Heart left ventricle (tissue), 16 donors: Measurements from ENCODE around the gene CCNY. TPM values are rescaled to one million over a fixed set of nuclear protein-coding genes. Genes with fewer than 3 reads are reported as not detected.

Experiments used
- ATAC-seq, 4 donors: fragments of 200-7000 bp; cut with Tn5 transposase; one replicate each; pipeline ENCODE4 v1.9.1; 2020 to 2022; ENCODE audit warnings: moderate library complexity in 4 of 4, mild to moderate bottlenecking in 3 of 4, moderate number of reproducible peaks in 1 of 4
- DNase-seq, 5 donors: peaks; one replicate each; pipeline ENCODE4 v3.0.0-alpha.2; 2020
- H3K27ac ChIP-seq, 12 donors: fragments of 200-600 bp; sonication (generic) in 4 of 12; one replicate each; pipeline versions ENCODE4 v1.5.0 to v1.8.0; 2016 to 2022; ENCODE audit warnings: mild to moderate bottlenecking in 2 of 12
- H3K27me3 ChIP-seq, 9 donors: fragments of 200-600 bp; sonication (generic) in 2 of 9; one replicate each; pipeline versions ENCODE4 v1.5.1 to v1.8.0; 2016 to 2022; ENCODE audit warnings: mild to moderate bottlenecking in 3 of 9
- H3K36me3 ChIP-seq, 9 donors: fragments of 200-600 bp; sonication (generic) in 2 of 9; one replicate each; pipeline versions ENCODE4 v1.5.0 to v1.8.0; 2018 to 2022; ENCODE audit warnings: mild to moderate bottlenecking in 2 of 9
- H3K4me1 ChIP-seq, 12 donors: fragments of 200-600 bp; sonication (generic) in 4 of 12; one replicate each; pipeline versions ENCODE4 v1.5.0 to v1.8.0; 2016 to 2022; ENCODE audit warnings: mild to moderate bottlenecking in 3 of 12
- H3K4me3 ChIP-seq, 12 donors: fragments of 200-600 bp; sonication (generic) in 4 of 12; one replicate each; pipeline versions ENCODE4 v1.5.0 to v1.8.0; 2017 to 2022; ENCODE audit warnings: mild to moderate bottlenecking in 9 of 12, moderate library complexity in 4 of 12
- H3K9me3 ChIP-seq, 12 donors: fragments of 200-600 bp; sonication (generic) in 4 of 12; one replicate each; pipeline versions ENCODE4 v1.5.0 to v1.8.0; 2016 to 2022; ENCODE audit warnings: mild to moderate bottlenecking in 1 of 12
- POLR2A ChIP-seq, 2 donors: fragments of 450-650 bp; IDR thresholded peaks; one replicate each; pipeline ENCODE4 v1.6.1; 2017; ENCODE audit warnings: antibody characterized with exemption in 2 of 2, mild to moderate bottlenecking in 2 of 2, moderate library complexity in 2 of 2
- WGBS, 4 donors: extraction: QIAGEN DNeasy Blood & Tissue Kit in 2 of 4; methylation state at CpG; one replicate each; pipeline versions ENCODE4 v1.1.5 to v1.1.7; 2013 to 2018; 5-methylcytosine and 5-hydroxymethylcytosine counted together
- intact Hi-C, 10 donors: fragments of 100-400 bp; cut with DNase I; formaldehyde crosslinking; loops; one replicate each; pipeline versions ENCODE4 v1.11.1 to v1.14.2; 2022
- polyA plus RNA-seq, 2 donors: library from polyadenylated mRNA; stranded (reverse); fragments of 200-250 nt; gene quantifications; one replicate each; pipeline ENCODE4 v1.2.3, GENCODE V29; 2013
- total RNA-seq, 9 donors: library from RNA; depleted of rRNA in 2 of 9; stranded (reverse); fragments of >200 nt in 2 of 9; fragmentation: NEBNext Ultra II Directional in 3 of 9; extraction: Animal tissue kit (Norgen Biotek cat#: 25700) in 3 of 9; gene quantifications; one replicate each; pipeline versions ENCODE4 v1.1.0 to v1.2.4, GENCODE V29; 2016 to 2023
- TF ChIP-seq, protein P1 (sequence below), 12 donors: fragments of 200-600 bp; sonication (generic) in 4 of 12; IDR thresholded peaks; one replicate each; pipeline versions ENCODE4 v1.5.0 to v1.8.0; 2018 to 2022; ENCODE audit warnings: antibody characterized with exemption in 12 of 12, mild to moderate bottlenecking in 5 of 12
- donor health status: ischemic (EF 13 %, LVEDD 7.1; RV severe dilation, severe dysfunction).
- donor health status: healthy with polysubstance abuse.
- donor health status: DM: no; HTN: yes; CAD: no.
- donor health status: DM: no; HTN: no; CAD: no.
- donor health status: ischemic (EF 25% LVEDD 6.9; RV normal size, moderate dysfunction).
- donor health status: ischemic (EF 25% LVEDD 5.7; RV mildly dilated, moderate dysfunction).
- donor health status: healthy.
- donor health status: DM: yes; HTN: yes; CAD: no.
- donor health status: ischemic (EF 35%, LVEDD 5.7; RV mildly dilated, moderate dysfunction).
- donor health status: nonischemic (EF 11% LVEDD 7.7; RV severe dilation, severe dysfunction).
- donor health status: DM: yes; HTN: yes; CAD: no.
- donor health status: PGD.
- donor health status: ischemic (EF 29% LVEDD 5.4; RV normal size, mild dysfunction).
- donor health status: nonischemic (EF 23%, LVEDD 6.1; RV moderate dilation, normal function).

The CCNY gene
- total and polyA plus RNA-seq, 11 donors, result 26.4 to 106 (median 80.7) TPM

DNA sequence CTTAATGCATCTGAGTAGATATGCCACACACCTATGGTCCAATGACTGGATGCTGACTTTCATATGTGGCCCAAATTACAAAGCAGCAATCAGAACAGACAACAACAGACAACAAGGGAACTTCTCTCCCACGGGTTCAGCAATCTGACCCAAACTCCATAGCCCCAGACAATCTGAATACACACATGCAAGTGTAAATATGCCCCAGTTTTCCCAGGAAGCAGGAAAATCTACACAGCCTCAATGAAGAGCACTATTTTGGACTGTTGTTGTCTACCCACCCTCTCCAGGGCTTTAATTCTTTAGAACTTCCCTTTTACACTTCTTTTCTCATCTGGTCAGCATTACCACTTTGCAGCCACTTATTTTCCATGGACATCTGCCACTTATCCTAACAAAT, 2.0 kb upstream of the CCNY start:
- ATAC-seq, result no peak
- H3K27ac ChIP-seq, result peak overlapping the region in 3 of 12 donors; percentile 8 to 91 (median 85)
- H3K4me3 ChIP-seq, result peak overlapping the region in 6 of 12 donors; percentile 86 to 99 (median 96)
- 40 to 64% (median 49%) methylated on average over 1 of the region's 1 CpG for WGBS, 4 donors
- no peaks in the 10 kb centered on the region for H3K36me3 ChIP-seq
- TF ChIP-seq POLR2A (IDR thresholded peaks at IDR 0.05), result no peak
- TF ChIP-seq, protein P1, sequence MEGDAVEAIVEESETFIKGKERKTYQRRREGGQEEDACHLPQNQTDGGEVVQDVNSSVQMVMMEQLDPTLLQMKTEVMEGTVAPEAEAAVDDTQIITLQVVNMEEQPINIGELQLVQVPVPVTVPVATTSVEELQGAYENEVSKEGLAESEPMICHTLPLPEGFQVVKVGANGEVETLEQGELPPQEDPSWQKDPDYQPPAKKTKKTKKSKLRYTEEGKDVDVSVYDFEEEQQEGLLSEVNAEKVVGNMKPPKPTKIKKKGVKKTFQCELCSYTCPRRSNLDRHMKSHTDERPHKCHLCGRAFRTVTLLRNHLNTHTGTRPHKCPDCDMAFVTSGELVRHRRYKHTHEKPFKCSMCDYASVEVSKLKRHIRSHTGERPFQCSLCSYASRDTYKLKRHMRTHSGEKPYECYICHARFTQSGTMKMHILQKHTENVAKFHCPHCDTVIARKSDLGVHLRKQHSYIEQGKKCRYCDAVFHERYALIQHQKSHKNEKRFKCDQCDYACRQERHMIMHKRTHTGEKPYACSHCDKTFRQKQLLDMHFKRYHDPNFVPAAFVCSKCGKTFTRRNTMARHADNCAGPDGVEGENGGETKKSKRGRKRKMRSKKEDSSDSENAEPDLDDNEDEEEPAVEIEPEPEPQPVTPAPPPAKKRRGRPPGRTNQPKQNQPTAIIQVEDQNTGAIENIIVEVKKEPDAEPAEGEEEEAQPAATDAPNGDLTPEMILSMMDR (IDR thresholded peaks at IDR 0.05), result no peak
- no peaks in the 10 kb centered on the region for H3K9me3 ChIP-seq
- no peaks in the 10 kb centered on the region for H3K27me3 ChIP-seq
- no peak for DNase-seq
- intact Hi-C loops, result loop anchor here in 8 of 10 donors (2.0 to 10.0 kb wide), 7 partner anchors 121 to 233 kb away; no protein-coding TSS in a partner anchor
- H3K4me1 ChIP-seq, result peaks cover 15 to 79% (median 60%) of the 10 kb centered on the region in 12 donors

DNA sequence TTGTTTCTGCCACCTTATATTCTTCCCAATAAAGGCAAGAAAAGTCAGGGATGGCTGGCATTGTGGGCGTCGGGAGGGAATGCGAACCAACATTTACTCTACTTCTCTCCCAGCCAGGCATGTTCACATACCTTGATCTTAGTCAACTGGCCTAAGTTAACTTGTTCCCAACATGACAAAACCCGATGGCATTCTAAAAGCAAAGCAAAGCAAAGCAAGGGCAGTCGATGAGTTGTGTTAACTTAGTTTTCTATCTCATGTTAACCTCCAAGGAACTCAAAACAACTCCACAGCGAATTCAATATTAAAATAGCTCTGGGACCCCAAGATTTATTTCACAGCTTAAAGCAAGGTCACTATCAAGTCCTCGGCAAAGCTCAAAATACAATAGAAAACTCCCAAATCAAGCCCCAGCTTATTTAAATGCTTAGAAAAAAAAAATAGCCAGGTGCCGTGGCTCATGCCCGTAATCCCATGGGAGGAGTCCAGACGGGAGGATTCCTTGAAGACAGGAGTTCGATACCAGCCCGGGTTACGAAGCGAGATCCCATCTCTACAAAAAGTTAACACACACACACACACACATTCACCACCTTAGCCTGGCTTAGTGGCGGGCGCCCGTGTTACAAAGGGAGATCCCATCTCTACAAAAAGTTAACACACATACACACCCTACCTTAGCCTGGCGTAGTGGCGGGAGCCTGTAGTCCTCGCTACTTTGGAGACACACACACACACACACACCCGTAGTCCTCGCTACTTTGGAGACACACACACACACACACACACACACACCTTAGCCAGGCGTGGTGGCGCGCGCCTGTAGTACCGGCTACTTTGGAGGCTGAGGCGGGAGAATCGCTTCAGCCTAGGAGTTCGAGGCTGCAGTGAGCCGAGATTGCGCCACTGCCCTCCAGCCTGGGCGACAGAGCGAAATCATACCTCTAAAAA, 901 bp upstream of the CCNY start:
- Histone ChIP-seq H3K4me3 (peak overlapping the region; percentile 77 to 99 (median 95)), H3K9me3 (no peaks in the 10 kb centered on the region), H3K36me3 (no peaks in the 10 kb centered on the region), H3K4me1 (peaks cover 13 to 77% (median 60%) of the 10 kb centered on the region in 12 donors), H3K27ac (peak overlapping the region; percentile 83 to 94 (median 90)), H3K27me3 (no peaks in the 10 kb centered on the region)
- 12 to 17% (median 16%) methylated on average over 33 to 34 of the region's 34 CpGs for WGBS, 4 donors
- ATAC-seq (peak in 1 of 4 donors; percentile 6), DNase-seq (no peak)
- TF ChIP-seq POLR2A (IDR thresholded peaks at IDR 0.05), result no peak
- TF ChIP-seq, protein P1 (IDR thresholded peaks at IDR 0.05), result no peak
- intact Hi-C loops, result loop anchor here (2.0 to 10.0 kb wide), 12 partner anchors 33 to 229 kb away; no protein-coding TSS in a partner anchor

DNA sequence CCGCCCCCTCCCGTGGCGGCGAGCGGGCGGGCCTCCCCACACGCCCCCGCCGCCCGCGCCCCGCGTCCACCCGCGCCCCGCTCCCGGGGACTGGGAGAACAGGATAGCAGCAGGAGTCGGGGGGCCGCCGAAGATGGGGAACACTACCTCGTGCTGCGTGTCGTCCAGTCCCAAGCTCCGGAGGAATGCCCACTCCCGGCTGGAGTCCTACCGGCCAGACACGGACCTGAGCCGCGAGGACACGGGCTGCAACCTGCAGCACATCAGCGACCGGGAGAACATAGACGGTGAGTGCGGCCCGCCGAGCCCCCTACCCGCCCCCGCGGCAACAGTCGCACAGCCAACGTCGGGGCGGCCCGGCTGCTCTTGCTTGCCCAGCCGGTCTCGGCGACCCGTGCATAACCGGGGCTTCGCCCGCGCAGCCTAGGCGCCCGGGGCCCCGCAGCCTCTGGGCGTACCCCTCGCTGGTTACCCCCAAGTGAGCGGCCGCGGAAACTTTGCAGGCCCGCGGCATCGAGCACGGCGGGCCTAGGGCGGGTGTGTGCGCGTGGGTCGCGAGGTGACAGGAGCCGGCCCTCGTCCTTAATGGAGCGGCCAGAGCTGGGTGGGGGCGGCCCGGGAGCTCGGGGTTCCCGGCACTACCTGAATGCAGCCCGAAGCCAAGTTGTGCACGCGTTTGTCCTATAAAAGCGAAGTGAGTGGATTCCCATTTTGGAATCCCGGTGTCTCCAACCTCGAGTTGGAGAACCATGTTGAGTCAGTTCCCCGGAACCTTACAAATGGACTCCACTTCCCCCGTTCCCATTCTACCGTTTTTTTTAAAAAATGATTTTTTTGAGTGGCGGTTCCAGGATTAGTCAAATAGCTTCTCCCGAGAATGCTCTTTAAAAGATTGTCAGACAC, 863 bp downstream of the CCNY start:
- intact Hi-C loops, result loop anchor here (2.0 to 10.0 kb wide), 11 partner anchors 32 to 228 kb away; no protein-coding TSS in a partner anchor

More for the DNA sequence above, 863 bp downstream of the CCNY start:
- Histone ChIP-seq H3K27ac (peak overlapping the region; percentile 60 to 94 (median 80)), H3K4me1 (peaks cover 20 to 79% (median 72%) of the 10 kb centered on the region in 12 donors), H3K36me3 (no peaks in the 10 kb centered on the region), H3K9me3 (no peaks in the 10 kb centered on the region), H3K27me3 (no peaks in the 10 kb centered on the region), H3K4me3 (peak overlapping the region; percentile 64 to 99 (median 92))
- ATAC-seq, result peak; percentile 17 to 48 (median 22)
- WGBS, 4 donors, result 1% methylated on average over 34 to 88 of the region's 88 CpGs
- DNase-seq, result peak; percentile 43 to 75 (median 45)
- no peak for TF ChIP-seq POLR2A (IDR thresholded peaks at IDR 0.05)
- TF ChIP-seq, protein P1 (IDR thresholded peaks at IDR 0.05), result no peak
